HL-60/S4 (cell line): Measurements from ENCODE around the gene EFNB2.

Source experiments
- in situ Hi-C: fragments of 300-500 bp; cut with MboI; formaldehyde crosslinking; loops from 2 replicates; pipeline ENCODE4 v1.14.3; 2022; ENCODE audit warnings: low sequenced_read_pairs

EFNB2 gene

GRCh38 chr13:106464076-106464475 is 71.4 kb downstream of the EFNB2 start:
- in situ Hi-C loops: no loop called here

DNA sequence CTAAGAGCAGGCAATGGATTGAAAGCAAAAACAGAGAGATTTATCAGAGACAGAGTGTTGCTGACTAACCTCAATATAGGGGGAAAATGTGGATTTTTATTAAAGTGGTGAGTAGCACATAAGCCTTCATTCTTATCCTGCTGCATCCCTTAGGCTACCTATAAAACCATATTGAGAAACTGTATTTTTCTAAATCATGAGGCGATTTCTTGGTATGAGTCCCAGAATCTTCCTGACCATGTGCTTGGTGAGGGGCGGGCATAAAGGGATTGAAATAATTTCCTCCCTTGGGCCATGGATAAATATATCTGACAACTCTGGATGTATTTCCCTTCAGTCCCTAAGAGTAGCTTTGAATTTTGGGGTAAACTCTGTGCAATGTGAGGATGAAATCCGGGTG is 72.8 kb downstream of the EFNB2 start:
- in situ Hi-C loops: no loop called here

DNA sequence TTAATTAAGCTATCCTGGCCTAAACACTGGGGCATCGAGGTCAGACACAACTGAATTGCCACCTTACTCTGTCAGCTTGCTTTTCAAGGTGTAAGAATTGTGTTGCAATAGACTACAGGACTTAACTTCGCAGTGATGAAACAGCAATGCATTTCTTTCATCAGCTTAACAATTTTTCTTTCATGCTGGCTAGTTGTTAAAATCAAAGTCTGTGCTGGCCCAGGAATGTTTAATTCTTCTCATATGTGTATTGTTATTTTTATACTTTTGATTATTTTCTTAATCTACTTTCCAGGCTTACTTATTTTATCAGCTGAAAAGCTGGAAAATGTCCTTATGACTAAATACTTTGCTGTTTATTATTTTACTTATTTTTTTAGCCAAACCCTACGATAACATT is 79.7 kb downstream of the EFNB2 start:
- in situ Hi-C loops: no loop called here

DNA sequence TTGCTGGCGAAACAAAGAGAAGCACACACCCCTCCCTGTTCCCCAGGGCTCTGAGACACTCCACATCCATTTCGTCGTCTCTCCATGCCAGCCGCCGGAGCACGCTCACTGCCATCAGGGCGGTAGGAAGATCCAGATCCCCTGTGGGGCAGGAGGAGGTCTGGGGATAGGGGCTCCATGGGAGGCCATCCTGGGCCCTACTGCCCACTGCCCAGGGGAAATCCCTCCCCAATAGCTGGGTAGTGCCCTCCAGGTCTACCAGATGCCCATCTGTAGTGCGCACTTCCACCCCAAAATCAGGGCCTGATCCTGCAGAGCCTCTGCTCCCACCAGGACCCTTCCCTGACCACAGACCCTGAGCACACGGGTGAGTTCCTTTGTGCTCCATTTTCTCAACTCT is 80.3 kb downstream of the EFNB2 start:
- in situ Hi-C loops: no loop called here

DNA sequence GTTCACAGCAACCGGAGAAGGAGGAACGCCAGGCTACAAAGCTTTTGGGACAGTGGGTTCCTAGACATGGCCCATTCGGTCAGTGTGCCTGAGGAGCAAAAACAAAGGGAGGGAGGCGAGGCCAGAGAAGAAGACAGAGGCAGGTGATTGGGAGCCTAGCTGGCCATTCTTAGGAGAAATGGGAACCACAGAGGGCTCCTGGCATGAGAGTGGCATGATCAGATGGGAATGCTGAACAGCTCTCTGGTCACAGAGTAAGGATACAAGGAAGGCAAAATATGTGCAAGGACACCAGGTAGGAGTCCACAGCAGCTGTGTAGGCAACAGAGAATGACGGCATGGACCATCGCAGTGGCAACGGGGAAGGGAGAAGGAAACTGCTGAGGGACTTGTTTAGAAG is 82.4 kb downstream of the EFNB2 start:
- in situ Hi-C loops: no loop called here

GRCh38 chr13:106450991-106451390 is 84.5 kb downstream of the EFNB2 start:
- in situ Hi-C loops: no loop called here

GRCh38 chr13:106449096-106449495 is 86.4 kb downstream of the EFNB2 start:
- in situ Hi-C loops: no loop called here

DNA sequence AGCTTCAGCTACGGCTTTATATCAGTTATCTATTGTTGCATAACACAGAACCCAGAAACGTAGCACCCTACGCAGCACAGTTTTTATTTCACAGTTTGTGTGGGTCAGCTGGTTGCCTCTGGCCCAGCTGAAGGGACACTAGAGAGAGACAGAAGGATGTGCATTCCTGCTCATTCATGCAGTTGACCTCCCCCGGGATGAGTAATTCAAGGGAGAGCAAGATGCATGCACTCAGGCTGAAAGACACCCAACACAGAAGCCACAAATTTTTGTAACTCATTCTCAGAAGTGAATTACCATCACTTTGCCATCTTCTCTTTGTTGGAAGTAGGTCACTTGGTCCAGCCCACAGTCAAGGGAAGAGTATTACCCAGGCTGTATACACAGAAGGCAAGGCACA is 89.5 kb downstream of the EFNB2 start:
- in situ Hi-C loops: no loop called here

- in situ Hi-C loops: no loop called here
These were observed 91.7 kb downstream of the EFNB2 start for GRCh38 chr13:106443607-106444322.

DNA sequence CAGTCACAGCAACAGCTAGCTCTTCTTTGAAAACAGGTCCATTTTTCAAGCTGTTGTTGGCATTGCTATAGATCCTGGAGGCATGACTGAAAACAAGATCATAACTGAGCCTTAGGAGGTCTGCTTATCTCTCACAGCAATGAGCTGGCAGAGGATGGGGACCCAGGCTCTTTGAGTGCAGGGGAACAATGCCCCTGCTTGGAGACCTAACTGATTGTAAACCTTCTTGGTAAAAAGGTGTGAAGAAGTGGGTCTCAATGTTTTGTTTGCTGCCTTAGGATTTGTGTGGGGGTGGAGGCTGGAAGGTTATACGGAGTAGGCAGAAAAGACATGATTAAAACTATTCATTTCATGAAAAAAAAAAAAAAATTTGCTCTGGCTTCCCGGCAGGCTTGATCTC is 94.6 kb downstream of the EFNB2 start:
- in situ Hi-C loops: no loop called here
